GM12874 (cell line): ENCODE measurements around the gene TBC1D1.

Source experiments
- TF ChIP-seq, protein P1 (sequence below): IDR thresholded peaks from 2 replicates; pipeline ENCODE4 v1.5.1; 2011; ENCODE audit warnings: low read depth, mild to moderate bottlenecking, control low read depth, low read length, moderate library complexity; ENCODE audit not compliant: insufficient read depth

TBC1D1 gene, protein sequence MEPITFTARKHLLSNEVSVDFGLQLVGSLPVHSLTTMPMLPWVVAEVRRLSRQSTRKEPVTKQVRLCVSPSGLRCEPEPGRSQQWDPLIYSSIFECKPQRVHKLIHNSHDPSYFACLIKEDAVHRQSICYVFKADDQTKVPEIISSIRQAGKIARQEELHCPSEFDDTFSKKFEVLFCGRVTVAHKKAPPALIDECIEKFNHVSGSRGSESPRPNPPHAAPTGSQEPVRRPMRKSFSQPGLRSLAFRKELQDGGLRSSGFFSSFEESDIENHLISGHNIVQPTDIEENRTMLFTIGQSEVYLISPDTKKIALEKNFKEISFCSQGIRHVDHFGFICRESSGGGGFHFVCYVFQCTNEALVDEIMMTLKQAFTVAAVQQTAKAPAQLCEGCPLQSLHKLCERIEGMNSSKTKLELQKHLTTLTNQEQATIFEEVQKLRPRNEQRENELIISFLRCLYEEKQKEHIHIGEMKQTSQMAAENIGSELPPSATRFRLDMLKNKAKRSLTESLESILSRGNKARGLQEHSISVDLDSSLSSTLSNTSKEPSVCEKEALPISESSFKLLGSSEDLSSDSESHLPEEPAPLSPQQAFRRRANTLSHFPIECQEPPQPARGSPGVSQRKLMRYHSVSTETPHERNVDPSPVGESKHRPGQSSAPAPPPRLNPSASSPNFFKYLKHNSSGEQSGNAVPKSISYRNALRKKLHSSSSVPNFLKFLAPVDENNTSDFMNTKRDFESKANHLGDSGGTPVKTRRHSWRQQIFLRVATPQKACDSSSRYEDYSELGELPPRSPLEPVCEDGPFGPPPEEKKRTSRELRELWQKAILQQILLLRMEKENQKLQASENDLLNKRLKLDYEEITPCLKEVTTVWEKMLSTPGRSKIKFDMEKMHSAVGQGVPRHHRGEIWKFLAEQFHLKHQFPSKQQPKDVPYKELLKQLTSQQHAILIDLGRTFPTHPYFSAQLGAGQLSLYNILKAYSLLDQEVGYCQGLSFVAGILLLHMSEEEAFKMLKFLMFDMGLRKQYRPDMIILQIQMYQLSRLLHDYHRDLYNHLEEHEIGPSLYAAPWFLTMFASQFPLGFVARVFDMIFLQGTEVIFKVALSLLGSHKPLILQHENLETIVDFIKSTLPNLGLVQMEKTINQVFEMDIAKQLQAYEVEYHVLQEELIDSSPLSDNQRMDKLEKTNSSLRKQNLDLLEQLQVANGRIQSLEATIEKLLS (N-terminal part only)

DNA sequence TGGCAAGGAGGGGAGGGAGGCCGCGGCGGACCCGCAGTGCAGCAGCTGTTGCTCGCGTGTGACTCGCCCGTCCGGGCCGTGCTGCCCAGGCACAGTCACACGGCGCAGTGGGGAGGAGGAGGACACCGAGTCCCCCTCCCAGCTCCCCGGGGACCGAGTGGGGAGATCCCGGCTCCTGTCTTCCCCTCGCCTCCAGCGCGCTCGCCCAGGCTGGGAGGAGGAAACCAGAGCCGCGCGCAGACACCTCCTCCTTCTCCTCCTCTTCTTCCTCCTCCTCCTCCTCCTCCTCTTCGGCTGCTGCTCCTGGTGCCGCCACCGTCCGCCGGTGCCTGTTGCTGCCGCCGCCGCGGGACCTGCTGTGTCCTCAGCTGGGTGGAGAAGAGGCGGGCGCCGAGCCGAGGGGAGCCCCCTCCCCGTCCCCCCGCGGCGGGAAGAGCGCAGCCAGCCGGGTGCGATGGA lies at the start of gene TBC1D1:
Gene TBC1D1, plus strand, starts transcription at position 284 of the 459 bp plus-strand sequence. CDS start 11,012 bp downstream, outside the sequence.
- TF ChIP-seq, protein P1, sequence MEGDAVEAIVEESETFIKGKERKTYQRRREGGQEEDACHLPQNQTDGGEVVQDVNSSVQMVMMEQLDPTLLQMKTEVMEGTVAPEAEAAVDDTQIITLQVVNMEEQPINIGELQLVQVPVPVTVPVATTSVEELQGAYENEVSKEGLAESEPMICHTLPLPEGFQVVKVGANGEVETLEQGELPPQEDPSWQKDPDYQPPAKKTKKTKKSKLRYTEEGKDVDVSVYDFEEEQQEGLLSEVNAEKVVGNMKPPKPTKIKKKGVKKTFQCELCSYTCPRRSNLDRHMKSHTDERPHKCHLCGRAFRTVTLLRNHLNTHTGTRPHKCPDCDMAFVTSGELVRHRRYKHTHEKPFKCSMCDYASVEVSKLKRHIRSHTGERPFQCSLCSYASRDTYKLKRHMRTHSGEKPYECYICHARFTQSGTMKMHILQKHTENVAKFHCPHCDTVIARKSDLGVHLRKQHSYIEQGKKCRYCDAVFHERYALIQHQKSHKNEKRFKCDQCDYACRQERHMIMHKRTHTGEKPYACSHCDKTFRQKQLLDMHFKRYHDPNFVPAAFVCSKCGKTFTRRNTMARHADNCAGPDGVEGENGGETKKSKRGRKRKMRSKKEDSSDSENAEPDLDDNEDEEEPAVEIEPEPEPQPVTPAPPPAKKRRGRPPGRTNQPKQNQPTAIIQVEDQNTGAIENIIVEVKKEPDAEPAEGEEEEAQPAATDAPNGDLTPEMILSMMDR: no peak

DNA sequence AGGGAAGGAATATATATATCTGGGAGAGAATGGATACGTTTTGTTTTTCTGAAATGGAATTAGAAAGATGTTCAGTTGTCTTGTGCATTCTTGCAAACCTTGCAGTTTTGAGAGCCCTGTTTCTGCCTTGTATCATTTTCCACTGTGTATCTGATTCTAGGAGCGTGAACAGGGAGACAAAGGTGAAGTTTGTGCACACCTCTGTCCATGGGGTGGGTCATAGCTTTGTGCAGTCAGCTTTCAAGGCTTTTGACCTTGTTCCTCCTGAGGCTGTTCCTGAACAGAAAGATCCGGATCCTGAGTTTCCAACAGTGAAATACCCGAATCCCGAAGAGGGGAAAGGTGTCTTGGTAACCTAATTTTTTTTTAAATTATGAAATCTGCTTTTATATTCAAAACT lies 46.7 kb upstream of the TBC1D1 start:
- TF ChIP-seq, protein P1: no peak

DNA sequence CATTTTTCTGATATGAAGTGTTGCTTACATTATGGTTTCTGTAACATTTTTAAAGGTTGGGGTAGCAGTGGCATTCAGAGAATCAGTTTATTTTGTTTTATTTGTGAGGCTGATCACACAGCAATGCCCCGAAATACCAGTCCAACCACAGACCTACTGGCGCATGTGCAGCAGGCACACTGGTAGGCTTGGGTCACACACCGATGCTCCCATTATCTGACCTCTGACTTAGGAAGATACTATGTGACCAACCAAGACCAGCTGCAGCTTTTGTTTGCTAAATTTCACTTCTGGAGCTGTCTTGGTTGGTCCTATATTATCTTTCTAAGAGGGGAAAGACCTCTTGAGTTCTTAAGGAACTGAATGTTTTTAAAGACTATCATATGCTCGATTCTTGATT lies 45.7 kb upstream of the TBC1D1 start:
- TF ChIP-seq, protein P1: no peak

DNA sequence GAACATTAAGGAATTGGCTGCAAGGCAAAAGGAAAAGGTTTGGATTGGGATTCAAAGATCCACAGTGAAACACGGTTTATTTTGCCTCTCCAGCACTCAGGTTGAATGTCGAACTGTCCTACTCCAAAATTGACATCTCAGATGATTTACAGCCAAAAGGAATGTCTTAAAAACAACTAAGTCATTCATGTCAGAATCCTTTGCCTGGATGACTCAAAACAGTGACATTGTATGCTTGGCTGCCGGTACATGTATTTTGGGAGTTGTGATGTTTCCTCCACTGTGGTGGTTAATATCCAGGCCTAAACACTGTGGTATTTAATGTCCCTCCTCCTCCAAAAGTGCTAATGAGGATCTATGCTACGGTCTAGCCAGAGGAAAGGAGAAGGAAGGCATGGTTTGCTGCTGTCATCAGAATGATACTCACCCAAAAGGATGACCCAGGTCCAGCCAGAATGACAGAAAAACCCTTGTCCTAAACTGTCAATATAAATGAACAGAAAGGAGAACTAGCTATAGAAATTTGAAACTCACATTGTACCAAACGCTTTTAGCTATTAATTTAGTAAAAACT lies 43.5 kb upstream of the TBC1D1 start:
- TF ChIP-seq, protein P1: no peak

DNA sequence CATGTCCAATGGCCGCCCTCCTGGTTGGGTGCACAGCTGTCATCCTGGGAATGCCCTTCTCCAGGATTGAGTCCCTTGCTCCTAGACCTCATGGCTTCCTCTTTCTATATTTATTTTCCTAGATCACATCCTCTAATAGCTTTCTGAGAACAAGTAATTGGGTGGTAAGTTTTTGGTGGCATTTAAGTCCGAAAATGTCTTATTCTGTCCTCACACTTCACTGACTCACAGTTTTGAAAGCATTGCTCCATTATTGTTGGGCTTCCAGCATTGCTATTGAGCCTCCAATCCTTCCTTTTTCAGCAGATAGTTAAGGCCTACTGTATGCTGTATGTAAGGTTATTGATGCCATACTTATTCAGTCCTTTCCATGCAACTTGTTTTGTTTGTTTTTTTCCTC lies 38.5 kb upstream of the TBC1D1 start:
- TF ChIP-seq, protein P1: no peak

DNA sequence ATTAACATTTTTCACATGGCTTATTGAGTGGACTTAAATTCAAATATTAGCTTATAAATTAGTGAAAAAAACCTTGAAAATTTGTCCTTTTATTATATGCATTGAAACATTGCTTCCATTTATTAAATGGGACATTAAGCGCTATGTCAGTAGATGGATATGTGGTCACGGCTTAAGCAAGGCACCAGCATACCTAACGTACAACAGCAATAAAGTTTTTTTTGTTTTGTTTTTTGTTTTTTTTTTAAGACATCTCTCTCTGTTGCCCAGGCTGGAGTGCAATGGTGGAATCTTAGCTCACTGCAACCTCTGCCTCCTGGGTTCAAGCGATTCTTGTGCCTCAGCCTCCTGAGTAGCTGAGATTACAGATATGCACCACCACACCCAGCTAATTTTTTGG lies 32.8 kb upstream of the TBC1D1 start:
- TF ChIP-seq, protein P1: no peak
